HG02852 (cell line): Measurements from ENCODE around the gene MCM5.
"Not testable (repeated sequence)": the region's sequence is repeated elsewhere in the genome, so short reads cannot be mapped to it uniquely, and the experiment has no call there.

Experiments used
- ATAC-seq: cut with Tn5 transposase; IDR thresholded peaks from one replicate; pipeline ENCODE4 v1.9.1; 2021; ENCODE audit warnings: mild to moderate bottlenecking, moderate library complexity; ENCODE audit not compliant: unreplicated experiment

Gene MCM5

GRCh38 chr22:35467681-35468434 lies 67.9 kb downstream of the MCM5 start:
- no peak for ATAC-seq

GRCh38 chr22:35470903-35471321 lies 71.0 kb downstream of the MCM5 start:
- no peak for ATAC-seq

GRCh38 chr22:35471566-35471965 lies 71.6 kb downstream of the MCM5 start:
- ATAC-seq: not testable (repeated sequence)

GRCh38 chr22:35472488-35472887 lies 72.5 kb downstream of the MCM5 start:
- ATAC-seq: no peak

GRCh38 chr22:35473971-35474370 lies 74.0 kb downstream of the MCM5 start:
- ATAC-seq: no peak
